Measurements from ENCODE around the gene SMYD3.
"Not testable (repeated sequence)": the region's sequence is repeated elsewhere in the genome, so short reads cannot be mapped to it uniquely, and the experiment has no call there.

SMYD3 gene

DNA sequence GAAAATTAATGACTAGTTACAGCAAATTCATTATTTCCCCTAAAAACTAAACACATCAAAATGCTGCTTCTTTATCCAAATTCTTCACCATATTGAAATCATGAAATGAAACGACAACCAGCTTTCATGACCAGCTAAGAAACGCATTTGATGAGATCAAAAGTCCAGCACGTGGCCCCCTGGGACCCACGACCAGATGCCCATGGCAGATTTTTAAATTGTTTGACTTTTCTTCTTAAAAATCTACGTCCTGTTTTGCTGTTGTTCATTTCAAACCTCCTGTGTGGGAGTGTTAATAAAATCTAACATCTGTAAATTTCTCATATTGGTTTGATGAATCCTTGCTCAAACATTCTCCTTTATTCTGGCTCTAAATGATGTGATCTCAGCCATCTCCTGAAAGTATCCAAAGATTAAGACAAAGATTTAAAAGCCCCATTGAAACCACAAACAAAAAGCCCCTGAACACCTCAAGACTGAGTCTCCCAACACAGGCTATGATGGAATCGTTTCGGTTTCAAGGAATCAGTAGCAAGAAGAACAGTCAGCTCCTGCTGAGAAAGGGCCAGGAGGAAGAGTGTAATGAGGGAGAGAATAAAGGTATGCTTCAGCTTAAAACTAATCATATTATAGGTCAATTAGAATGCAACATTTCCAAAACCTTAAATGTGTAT lies 523.6 kb downstream of the SMYD3 start:
- H3K4me3 ChIP-seq (ENCODE audit: control insufficient read depth in 1 of 7, extremely low read depth in 1 of 7, insufficient read depth in 4 of 7, low read depth in 2 of 7, low read length in 6 of 7): no peak overlapping the region
- H3K36me3 ChIP-seq (ENCODE audit: control insufficient read depth in 4 of 4, insufficient read depth in 4 of 4, low read length in 3 of 4): no peaks in the 10 kb centered on the region
- H3K4me1 ChIP-seq (ENCODE audit: control extremely low read depth in 1 of 4, control insufficient read depth in 4 of 4, insufficient read depth in 4 of 4, low read length in 3 of 4): peaks cover 0 to 13% (median 4%) of the 10 kb centered on the region in 4 experiments
- H3K27me3 ChIP-seq (replicated peaks in 2 of 5; ENCODE audit: control insufficient read depth in 4 of 5, insufficient read depth in 5 of 5, low read length in 4 of 5): no peaks in the 10 kb centered on the region
- DNase-seq: no peak
- CTCF ChIA-PET: interaction anchor here (0.7 to 1.3 kb wide), 2 partner anchors 95 to 135 kb away, joined by 3 to 4 read pairs; no protein-coding TSS in a partner anchor
- H3K27ac ChIP-seq (ENCODE audit: insufficient read depth in 1 of 2, low read depth in 1 of 2, low read length in 2 of 2, poor library complexity in 1 of 2, severe bottlenecking in 2 of 2): no peak overlapping the region
- no peaks in the 10 kb centered on the region for H3K9me3 ChIP-seq (ENCODE audit: control extremely low read depth in 1 of 5, control insufficient read depth in 4 of 5, insufficient read depth in 2 of 5, low read depth in 1 of 5, low read length in 4 of 5)
- WGBS (ENCODE audit: insufficient coverage): 100% methylated on average over 4 of the region's 7 CpGs
- POLR2A ChIA-PET: no interaction called here

- no peaks in the 10 kb centered on the region for H3K9me3 ChIP-seq (ENCODE audit: control extremely low read depth in 1 of 5, control insufficient read depth in 4 of 5, insufficient read depth in 2 of 5, low read depth in 1 of 5, low read length in 4 of 5)
- no peaks in the 10 kb centered on the region for H3K27me3 ChIP-seq (replicated peaks in 2 of 5; ENCODE audit: control insufficient read depth in 4 of 5, insufficient read depth in 5 of 5, low read length in 4 of 5)
- H3K4me1 ChIP-seq (ENCODE audit: control extremely low read depth in 1 of 4, control insufficient read depth in 4 of 4, insufficient read depth in 4 of 4, low read length in 3 of 4): peaks cover 0 to 17% (median 2%) of the 10 kb centered on the region in 4 experiments
- H3K36me3 ChIP-seq (ENCODE audit: control insufficient read depth in 4 of 4, insufficient read depth in 4 of 4, low read length in 3 of 4): no peaks in the 10 kb centered on the region
- no peak for DNase-seq
- ChIA-PET CTCF (interaction anchor here (1.5 kb wide), 1 partner anchor 24 kb away, joined by 3 read pairs; no protein-coding TSS in a partner anchor), POLR2A (no interaction called here)
- H3K27ac ChIP-seq (ENCODE audit: insufficient read depth in 1 of 2, low read depth in 1 of 2, low read length in 2 of 2, poor library complexity in 1 of 2, severe bottlenecking in 2 of 2): no peak overlapping the region
- no peak overlapping the region for H3K4me3 ChIP-seq (ENCODE audit: control insufficient read depth in 1 of 7, extremely low read depth in 1 of 7, insufficient read depth in 4 of 7, low read depth in 2 of 7, low read length in 6 of 7)
- WGBS (ENCODE audit: insufficient coverage): 100% methylated on average over 7 of the region's 9 CpGs
Measured at GRCh38 chr1:245979589-245979988, 527.5 kb downstream of the SMYD3 start.

- H3K36me3 ChIP-seq (ENCODE audit: control insufficient read depth in 4 of 4, insufficient read depth in 4 of 4, low read length in 3 of 4): no peaks in the 10 kb centered on the region
- POLR2A ChIA-PET: no interaction called here
- H3K9me3 ChIP-seq (ENCODE audit: control extremely low read depth in 1 of 5, control insufficient read depth in 4 of 5, insufficient read depth in 2 of 5, low read depth in 1 of 5, low read length in 4 of 5): no peaks in the 10 kb centered on the region
- no peak for DNase-seq
- no peak overlapping the region for H3K27ac ChIP-seq (ENCODE audit: insufficient read depth in 1 of 2, low read depth in 1 of 2, low read length in 2 of 2, poor library complexity in 1 of 2, severe bottlenecking in 2 of 2)
- H3K4me3 ChIP-seq (ENCODE audit: control insufficient read depth in 1 of 7, extremely low read depth in 1 of 7, insufficient read depth in 4 of 7, low read depth in 2 of 7, low read length in 6 of 7): no peak overlapping the region
- CTCF ChIA-PET: no interaction called here
- peaks cover 0 to 17% (median 2%) of the 10 kb centered on the region in 4 experiments for H3K4me1 ChIP-seq (ENCODE audit: control extremely low read depth in 1 of 4, control insufficient read depth in 4 of 4, insufficient read depth in 4 of 4, low read length in 3 of 4)
- 100% methylated on average over 3 of the region's 3 CpGs for WGBS (ENCODE audit: insufficient coverage)
- H3K27me3 ChIP-seq (replicated peaks in 2 of 5; ENCODE audit: control insufficient read depth in 4 of 5, insufficient read depth in 5 of 5, low read length in 4 of 5): no peaks in the 10 kb centered on the region
Measured at GRCh38 chr1:245978915-245979314, 528.2 kb downstream of the SMYD3 start.

- ChIA-PET POLR2A (interaction anchor here (0.6 kb wide), 1 partner anchor 8 kb away, joined by 4 read pairs; no protein-coding TSS in a partner anchor), CTCF (no interaction called here)
- Histone ChIP-seq H3K36me3 (ENCODE audit: control insufficient read depth in 4 of 4, insufficient read depth in 4 of 4, low read length in 3 of 4) (peaks cover 0 to 1% (median 0%) of the 10 kb centered on the region in 4 experiments), H3K4me1 (ENCODE audit: control extremely low read depth in 1 of 4, control insufficient read depth in 4 of 4, insufficient read depth in 4 of 4, low read length in 3 of 4) (no peaks in the 10 kb centered on the region), H3K4me3 (ENCODE audit: control insufficient read depth in 1 of 7, extremely low read depth in 1 of 7, insufficient read depth in 4 of 7, low read depth in 2 of 7, low read length in 6 of 7) (no peak overlapping the region), H3K9me3 (ENCODE audit: control extremely low read depth in 1 of 5, control insufficient read depth in 4 of 5, insufficient read depth in 2 of 5, low read depth in 1 of 5, low read length in 4 of 5) (no peaks in the 10 kb centered on the region), H3K27ac (ENCODE audit: insufficient read depth in 1 of 2, low read depth in 1 of 2, low read length in 2 of 2, poor library complexity in 1 of 2, severe bottlenecking in 2 of 2) (no peak overlapping the region), H3K27me3 (replicated peaks in 2 of 5; ENCODE audit: control insufficient read depth in 4 of 5, insufficient read depth in 5 of 5, low read length in 4 of 5) (no peaks in the 10 kb centered on the region)
- DNase-seq: no peak
- 100% methylated on average over 2 of the region's 5 CpGs for WGBS (ENCODE audit: insufficient coverage)
Measured at GRCh38 chr1:245972476-245972875, 534.6 kb downstream of the SMYD3 start.

- no peaks in the 10 kb centered on the region for H3K4me1 ChIP-seq (ENCODE audit: control extremely low read depth in 1 of 4, control insufficient read depth in 4 of 4, insufficient read depth in 4 of 4, low read length in 3 of 4)
- WGBS (ENCODE audit: insufficient coverage): 100% methylated on average over 2 of the region's 2 CpGs
- ChIA-PET CTCF (interaction anchor here (1.4 kb wide), 1 partner anchor 14 kb away, joined by 4 read pairs; no protein-coding TSS in a partner anchor), POLR2A (no interaction called here)
- H3K9me3 ChIP-seq (ENCODE audit: control extremely low read depth in 1 of 5, control insufficient read depth in 4 of 5, insufficient read depth in 2 of 5, low read depth in 1 of 5, low read length in 4 of 5): no peaks in the 10 kb centered on the region
- no peak for DNase-seq
- H3K27ac ChIP-seq (ENCODE audit: insufficient read depth in 1 of 2, low read depth in 1 of 2, low read length in 2 of 2, poor library complexity in 1 of 2, severe bottlenecking in 2 of 2): no peak overlapping the region
- H3K4me3 ChIP-seq (ENCODE audit: control insufficient read depth in 1 of 7, extremely low read depth in 1 of 7, insufficient read depth in 4 of 7, low read depth in 2 of 7, low read length in 6 of 7): no peak overlapping the region
- H3K36me3 ChIP-seq (ENCODE audit: control insufficient read depth in 4 of 4, insufficient read depth in 4 of 4, low read length in 3 of 4): peaks cover 0 to 2% (median 0%) of the 10 kb centered on the region in 4 experiments
- H3K27me3 ChIP-seq (replicated peaks in 2 of 5; ENCODE audit: control insufficient read depth in 4 of 5, insufficient read depth in 5 of 5, low read length in 4 of 5): no peaks in the 10 kb centered on the region
Measured at GRCh38 chr1:245971711-245972085, 535.4 kb downstream of the SMYD3 start.

GRCh38 chr1:245971076-245971710 lies 535.9 kb downstream of the SMYD3 start:
- H3K27me3 ChIP-seq (replicated peaks in 2 of 5; ENCODE audit: control insufficient read depth in 4 of 5, insufficient read depth in 5 of 5, low read length in 4 of 5); POLR2A ChIA-PET; H3K27ac ChIP-seq (ENCODE audit: insufficient read depth in 1 of 2, low read depth in 1 of 2, low read length in 2 of 2, poor library complexity in 1 of 2, severe bottlenecking in 2 of 2); DNase-seq; H3K4me3 ChIP-seq (ENCODE audit: control insufficient read depth in 1 of 7, extremely low read depth in 1 of 7, insufficient read depth in 4 of 7, low read depth in 2 of 7, low read length in 6 of 7); H3K4me1 ChIP-seq (ENCODE audit: control extremely low read depth in 1 of 4, control insufficient read depth in 4 of 4, insufficient read depth in 4 of 4, low read length in 3 of 4); H3K9me3 ChIP-seq (ENCODE audit: control extremely low read depth in 1 of 5, control insufficient read depth in 4 of 5, insufficient read depth in 2 of 5, low read depth in 1 of 5, low read length in 4 of 5); H3K36me3 ChIP-seq (ENCODE audit: control insufficient read depth in 4 of 4, insufficient read depth in 4 of 4, low read length in 3 of 4): not testable (repeated sequence)
- CTCF ChIA-PET: interaction anchor here (1.4 kb wide), 1 partner anchor 14 kb away, joined by 4 read pairs; no protein-coding TSS in a partner anchor
- WGBS (ENCODE audit: insufficient coverage): 100% methylated on average over 2 of the region's 10 CpGs

GRCh38 chr1:245969283-245969682 lies 537.8 kb downstream of the SMYD3 start:
- POLR2A ChIA-PET: no interaction called here
- Histone ChIP-seq H3K27me3 (replicated peaks in 2 of 5; ENCODE audit: control insufficient read depth in 4 of 5, insufficient read depth in 5 of 5, low read length in 4 of 5) (no peaks in the 10 kb centered on the region), H3K36me3 (ENCODE audit: control insufficient read depth in 4 of 4, insufficient read depth in 4 of 4, low read length in 3 of 4) (peaks cover 0 to 2% (median 0%) of the 10 kb centered on the region in 4 experiments), H3K9me3 (ENCODE audit: control extremely low read depth in 1 of 5, control insufficient read depth in 4 of 5, insufficient read depth in 2 of 5, low read depth in 1 of 5, low read length in 4 of 5) (no peaks in the 10 kb centered on the region), H3K4me1 (ENCODE audit: control extremely low read depth in 1 of 4, control insufficient read depth in 4 of 4, insufficient read depth in 4 of 4, low read length in 3 of 4) (no peaks in the 10 kb centered on the region), H3K4me3 (ENCODE audit: control insufficient read depth in 1 of 7, extremely low read depth in 1 of 7, insufficient read depth in 4 of 7, low read depth in 2 of 7, low read length in 6 of 7) (no peak overlapping the region), H3K27ac (ENCODE audit: insufficient read depth in 1 of 2, low read depth in 1 of 2, low read length in 2 of 2, poor library complexity in 1 of 2, severe bottlenecking in 2 of 2) (no peak overlapping the region)
- no peak for DNase-seq
- WGBS (ENCODE audit: insufficient coverage): 100% methylated on average over 1 of the region's 3 CpGs
- CTCF ChIA-PET: no interaction called here

Measured in common myeloid progenitor, CD34-positive (primary cell).